Esophagus muscularis mucosa (tissue), 4 donors: ENCODE results near the gene COQ9. TPM values are rescaled to one million over a fixed set of nuclear protein-coding genes. Genes with fewer than 3 reads are reported as not detected.

Experiments used
- DNase-seq: peaks from one replicate; pipeline ENCODE4 v3.0.0-alpha.2; 2017; ENCODE audit errors: extremely low spot score
- H3K27ac ChIP-seq, 4 donors: fragments of 200-600 bp; sonication (generic); replicated peaks in 1 of 4; 1 replicate in 3 of 4; 2 replicates in 1 of 4; pipeline ENCODE4 v1.5.1; 2016 to 2019; ENCODE audit warnings: mild to moderate bottlenecking in 1 of 4
- H3K27me3 ChIP-seq, 4 donors: fragments of 200-600 bp; sonication (generic); one replicate each; pipeline versions ENCODE4 v1.5.1 to v1.6.0; 2016 to 2019
- H3K36me3 ChIP-seq, 4 donors: fragments of 200-600 bp; sonication (generic); one replicate each; pipeline ENCODE4 v1.5.1; 2016 to 2019
- H3K4me1 ChIP-seq, 4 donors: fragments of 200-600 bp; sonication (generic); one replicate each; pipeline ENCODE4 v1.5.1; 2016 to 2019
- H3K4me3 ChIP-seq, 4 donors: fragments of 200-600 bp; sonication (generic); 1 replicate in 2 of 4; 2 replicates in 2 of 4; pipeline ENCODE4 v1.5.1; 2016 to 2019; ENCODE audit warnings: mild to moderate bottlenecking in 4 of 4, moderate library complexity in 1 of 4
- H3K9me3 ChIP-seq, 4 donors: fragments of 200-600 bp; sonication (generic); 1 replicate in 3 of 4; 2 replicates in 1 of 4; pipeline ENCODE4 v1.5.1; 2016 to 2019
- EP300 ChIP-seq: sonication (generic); formaldehyde crosslinking; IDR thresholded peaks from one replicate; pipeline ENCODE4 v1.6.1; 2017; ENCODE audit warnings: antibody characterized with exemption
- POLR2A ChIP-seq: fragments of 450-650 bp; IDR thresholded peaks from one replicate; pipeline ENCODE4 v1.6.1; 2017; ENCODE audit warnings: antibody characterized with exemption, moderate library complexity, mild to moderate bottlenecking, low read depth
- POLR2AphosphoS5 ChIP-seq, 2 donors: sonication (generic); formaldehyde crosslinking; IDR thresholded peaks; one replicate each; pipeline ENCODE4 v1.6.1; 2017; ENCODE audit warnings: antibody characterized with exemption in 2 of 2
- whole genome bisulfite sequencing: methylation state at CpG from one replicate; pipeline ENCODE4 v1.1.5; 2018; 5-methylcytosine and 5-hydroxymethylcytosine counted together
- intact Hi-C: fragments of 100-400 bp; cut with DNase I; formaldehyde crosslinking; loops from one replicate; pipeline ENCODE4 v1.15.1; 2023
- total RNA-seq, 4 donors: library from RNA; depleted of rRNA; stranded (reverse); fragments of >200 nt; gene quantifications; one replicate each; pipeline versions ENCODE4 v1.1.0 to v1.2.1, GENCODE V29; 2016
- TF ChIP-seq, protein P1 (sequence below), 3 experiments: fragments of 200-600 bp in 2 of 3; fragments of 450-650 bp in 1 of 3; sonication (generic) in 2 of 3; IDR thresholded peaks; one replicate each; pipeline ENCODE4 v1.5.1; 2017 to 2019; ENCODE audit warnings: antibody characterized with exemption in 3 of 3, mild to moderate bottlenecking in 2 of 3, moderate library complexity in 1 of 3

COQ9 gene
- total RNA-seq, 4 donors from 2014 or later: 77.2 to 115 (median 93.3) TPM

GRCh38 chr16:57475711-57476339 is 28.5 kb downstream of the COQ9 start:
- Histone ChIP-seq H3K4me1 (peaks cover 27 to 58% (median 55%) of the 10 kb centered on the region in 4 donors), H3K36me3 (peaks cover 16 to 45% (median 41%) of the 10 kb centered on the region in 4 donors), H3K27me3 (no peaks in the 10 kb centered on the region), H3K4me3 (no peak overlapping the region), H3K9me3 (no peaks in the 10 kb centered on the region), H3K27ac (peak overlapping the region in 1 of 4 donors; percentile 26)
- intact Hi-C loops: no loop called here
- WGBS: 29% methylated on average over 2 of the region's 12 CpGs
- no peak for DNase-seq
- TF ChIP-seq POLR2AphosphoS5 (IDR thresholded peaks at IDR 0.05): no peak
- no peak for TF ChIP-seq POLR2A
- no peak for TF ChIP-seq EP300
- TF ChIP-seq, protein P1, sequence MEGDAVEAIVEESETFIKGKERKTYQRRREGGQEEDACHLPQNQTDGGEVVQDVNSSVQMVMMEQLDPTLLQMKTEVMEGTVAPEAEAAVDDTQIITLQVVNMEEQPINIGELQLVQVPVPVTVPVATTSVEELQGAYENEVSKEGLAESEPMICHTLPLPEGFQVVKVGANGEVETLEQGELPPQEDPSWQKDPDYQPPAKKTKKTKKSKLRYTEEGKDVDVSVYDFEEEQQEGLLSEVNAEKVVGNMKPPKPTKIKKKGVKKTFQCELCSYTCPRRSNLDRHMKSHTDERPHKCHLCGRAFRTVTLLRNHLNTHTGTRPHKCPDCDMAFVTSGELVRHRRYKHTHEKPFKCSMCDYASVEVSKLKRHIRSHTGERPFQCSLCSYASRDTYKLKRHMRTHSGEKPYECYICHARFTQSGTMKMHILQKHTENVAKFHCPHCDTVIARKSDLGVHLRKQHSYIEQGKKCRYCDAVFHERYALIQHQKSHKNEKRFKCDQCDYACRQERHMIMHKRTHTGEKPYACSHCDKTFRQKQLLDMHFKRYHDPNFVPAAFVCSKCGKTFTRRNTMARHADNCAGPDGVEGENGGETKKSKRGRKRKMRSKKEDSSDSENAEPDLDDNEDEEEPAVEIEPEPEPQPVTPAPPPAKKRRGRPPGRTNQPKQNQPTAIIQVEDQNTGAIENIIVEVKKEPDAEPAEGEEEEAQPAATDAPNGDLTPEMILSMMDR (IDR thresholded peaks at IDR 0.05): peak; percentile 30 to 55 (median 40)

DNA sequence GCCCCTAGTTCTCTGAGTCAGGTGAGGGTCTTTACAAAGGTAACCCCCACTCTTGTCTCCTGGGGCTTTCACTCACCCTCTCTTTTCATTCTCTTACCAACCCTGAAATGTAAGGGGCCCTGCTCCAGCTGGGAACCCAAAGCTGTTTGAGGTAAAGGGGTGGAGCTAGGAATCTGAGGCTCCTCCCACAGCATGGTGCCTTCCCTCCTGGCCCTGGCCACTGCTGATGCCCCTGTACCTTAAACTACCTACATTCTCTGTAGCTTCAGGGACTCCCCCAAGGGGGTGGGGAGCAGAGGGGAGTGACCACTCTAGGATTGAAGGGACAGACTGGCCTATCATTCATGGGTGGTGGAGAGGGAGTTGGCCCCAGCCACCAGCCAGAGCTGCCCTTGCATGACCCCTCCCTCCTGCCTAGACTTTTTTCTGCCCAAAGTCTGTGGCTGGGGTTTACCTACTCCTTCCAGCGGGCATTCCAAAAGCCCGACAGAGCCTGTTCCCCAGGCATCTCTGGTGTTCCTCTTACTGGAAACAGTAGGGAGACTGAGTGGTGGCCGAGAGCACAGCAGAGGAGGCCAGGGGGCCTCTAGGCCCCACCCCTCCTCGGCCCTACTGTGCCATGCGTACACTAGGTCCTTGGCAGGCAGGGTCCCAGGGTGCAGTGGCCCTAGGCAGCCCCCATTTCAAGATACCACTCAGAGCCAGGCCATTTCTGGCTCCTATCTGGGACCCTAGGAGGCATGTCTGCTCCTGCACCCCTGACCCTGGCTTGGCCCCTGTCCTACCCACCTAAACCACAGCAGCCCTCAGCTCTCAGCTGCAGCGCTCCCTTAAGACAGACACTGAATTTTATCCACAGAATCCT is 29.5 kb downstream of the COQ9 start:
- no peak for DNase-seq
- no peaks in the 10 kb centered on the region for H3K9me3 ChIP-seq
- intact Hi-C loops: no loop called here
- no peak overlapping the region for H3K4me3 ChIP-seq
- H3K27ac ChIP-seq: no peak overlapping the region
- peaks cover 10 to 35% (median 32%) of the 10 kb centered on the region in 4 donors for H3K36me3 ChIP-seq
- H3K27me3 ChIP-seq: no peaks in the 10 kb centered on the region
- TF ChIP-seq POLR2A (no peak), POLR2AphosphoS5 (IDR thresholded peaks at IDR 0.05) (no peak), EP300 (no peak)
- TF ChIP-seq, protein P1 (IDR thresholded peaks at IDR 0.05): no peak
- 87% methylated on average over 3 of the region's 6 CpGs for WGBS
- peaks cover 22 to 55% (median 52%) of the 10 kb centered on the region in 4 donors for H3K4me1 ChIP-seq

DNA sequence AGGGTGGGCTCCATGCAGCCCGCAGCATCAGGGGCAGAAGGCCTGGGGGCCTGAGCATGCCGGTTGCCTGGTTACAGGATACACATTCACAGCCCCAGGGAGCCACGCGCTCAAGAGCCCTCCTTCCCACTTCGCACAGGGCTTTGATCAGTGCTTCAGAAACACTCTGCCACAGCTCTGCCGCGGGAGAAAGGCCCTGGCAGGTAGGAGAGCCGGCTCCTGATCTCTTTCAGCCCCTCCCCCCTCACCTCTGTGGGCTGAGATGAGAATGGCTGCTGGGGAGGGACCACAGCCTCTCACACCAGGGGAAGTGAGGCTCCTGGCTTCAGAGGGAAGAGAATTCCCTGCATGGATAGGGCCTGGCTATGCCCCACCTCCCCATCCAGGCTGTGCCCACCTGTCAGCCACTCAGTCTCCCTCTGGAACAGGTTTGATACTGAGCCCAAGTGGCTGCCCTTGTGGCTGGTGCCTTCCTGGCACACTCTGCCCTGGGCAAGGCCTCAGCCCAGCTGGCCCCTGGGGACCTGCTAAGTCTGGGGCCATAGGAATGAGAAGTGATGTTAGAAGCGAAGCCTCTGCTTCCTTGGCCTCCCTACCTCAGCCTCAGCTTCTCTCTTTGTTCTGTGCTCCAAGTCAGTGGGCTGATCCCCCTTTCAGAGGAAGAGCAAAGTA is 30.4 kb downstream of the COQ9 start:
- Histone ChIP-seq H3K27me3 (no peaks in the 10 kb centered on the region), H3K36me3 (peaks cover 10 to 26% (median 23%) of the 10 kb centered on the region in 4 donors), H3K27ac (no peak overlapping the region), H3K4me3 (no peak overlapping the region), H3K4me1 (peaks cover 22 to 55% (median 52%) of the 10 kb centered on the region in 4 donors), H3K9me3 (no peaks in the 10 kb centered on the region)
- TF ChIP-seq POLR2A (no peak), EP300 (no peak), POLR2AphosphoS5 (IDR thresholded peaks at IDR 0.05) (no peak)
- TF ChIP-seq, protein P1 (IDR thresholded peaks at IDR 0.05): no peak
- 67% methylated on average over 9 of the region's 9 CpGs for WGBS
- DNase-seq: no peak
- intact Hi-C loops: no loop called here

DNA sequence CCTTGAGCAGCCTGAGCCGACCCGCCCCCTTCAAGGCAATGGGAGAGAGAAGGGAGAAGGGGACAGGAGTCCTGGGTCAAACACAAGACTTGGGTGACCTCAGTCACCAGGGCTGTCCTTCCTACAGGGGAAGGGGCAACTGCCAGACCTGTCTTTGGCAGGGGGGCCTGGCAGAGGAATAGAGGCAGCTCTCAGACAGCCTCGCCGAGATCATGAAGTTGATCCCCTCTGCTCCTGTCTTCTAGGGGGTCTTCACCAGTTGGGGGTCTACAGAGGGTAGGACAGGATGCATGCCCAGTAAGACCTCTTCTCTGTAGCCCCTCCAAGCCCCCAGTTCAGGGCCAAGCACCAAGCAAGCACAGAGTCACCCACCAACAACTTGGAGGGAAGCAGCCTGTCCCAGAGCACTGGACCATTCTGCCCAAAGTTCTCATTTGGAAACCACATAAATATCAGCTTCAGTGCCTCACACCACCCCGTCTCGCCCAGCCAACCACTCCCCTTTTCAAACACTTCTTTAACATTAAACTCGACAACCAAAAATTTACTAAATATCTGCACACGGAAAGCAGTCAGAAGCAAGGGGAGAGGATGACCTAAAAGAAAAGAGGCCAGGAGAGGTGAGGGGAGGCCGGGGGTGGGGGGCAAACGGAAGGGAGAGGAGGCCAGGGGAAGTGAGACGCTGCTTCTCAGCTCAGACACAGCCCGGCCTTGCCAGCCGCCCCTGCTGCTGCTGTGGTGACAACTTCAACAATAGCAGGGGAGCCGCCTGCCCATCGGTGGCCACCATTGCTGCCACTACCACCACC is 31.3 kb downstream of the COQ9 start:
- DNase-seq: no peak
- Histone ChIP-seq H3K27me3 (no peaks in the 10 kb centered on the region), H3K9me3 (no peaks in the 10 kb centered on the region), H3K36me3 (peaks cover 4 to 17% (median 14%) of the 10 kb centered on the region in 4 donors), H3K27ac (peak overlapping the region in 2 of 4 donors; percentile 48 to 50), H3K4me3 (peak overlapping the region; percentile 45 to 60 (median 52)), H3K4me1 (peaks cover 22 to 55% (median 52%) of the 10 kb centered on the region in 4 donors)
- TF ChIP-seq EP300 (no peak), POLR2AphosphoS5 (IDR thresholded peaks at IDR 0.05) (no peak), POLR2A (no peak)
- TF ChIP-seq, protein P1 (IDR thresholded peaks at IDR 0.05): no peak
- WGBS: 51% methylated on average over 11 of the region's 15 CpGs
- intact Hi-C loops: no loop called here
